Left ventricle myocardium superior (tissue), 1 donor: ENCODE measurements around the gene CSF1. TPM values are rescaled to one million over a fixed set of nuclear protein-coding genes. Genes with fewer than 3 reads are reported as not detected.
A peak's percentile ranks its signal among the peaks of the same experiment; 100 is the strongest.
"Not testable (repeated sequence)": the region's sequence is repeated elsewhere in the genome, so short reads cannot be mapped to it uniquely, and the experiment has no call there.

Source experiments
- ATAC-seq: fragments of 200-7000 bp; cut with Tn5 transposase; one replicate; pipeline ENCODE4 v1.9.1; 2020; ENCODE audit warnings: mild to moderate bottlenecking, moderate library complexity
- DNase-seq: peaks from one replicate; pipeline ENCODE4 v3.0.0-alpha.2; 2020
- intact Hi-C: fragments of 100-400 bp; cut with micrococcal nuclease; formaldehyde crosslinking; loops from one replicate; pipeline ENCODE4 v1.11.0; 2022
- long read RNA-seq: library from polyadenylated mRNA; unstranded; transcript quantifications from one replicate; pipeline ENCODE4 v2.0.0, GENCODE V29; 2021
- total RNA-seq: library from RNA; stranded (reverse); fragmentation: NEBNext Ultra II Directional; extraction: Animal tissue kit (Norgen Biotek cat#: 25700); gene quantifications from one replicate; pipeline ENCODE4 v1.2.1, GENCODE V29; 2021
- donor health status: DM: no; HTN: yes; CAD: no; lungs with severe emphysema.

Gene CSF1, protein sequence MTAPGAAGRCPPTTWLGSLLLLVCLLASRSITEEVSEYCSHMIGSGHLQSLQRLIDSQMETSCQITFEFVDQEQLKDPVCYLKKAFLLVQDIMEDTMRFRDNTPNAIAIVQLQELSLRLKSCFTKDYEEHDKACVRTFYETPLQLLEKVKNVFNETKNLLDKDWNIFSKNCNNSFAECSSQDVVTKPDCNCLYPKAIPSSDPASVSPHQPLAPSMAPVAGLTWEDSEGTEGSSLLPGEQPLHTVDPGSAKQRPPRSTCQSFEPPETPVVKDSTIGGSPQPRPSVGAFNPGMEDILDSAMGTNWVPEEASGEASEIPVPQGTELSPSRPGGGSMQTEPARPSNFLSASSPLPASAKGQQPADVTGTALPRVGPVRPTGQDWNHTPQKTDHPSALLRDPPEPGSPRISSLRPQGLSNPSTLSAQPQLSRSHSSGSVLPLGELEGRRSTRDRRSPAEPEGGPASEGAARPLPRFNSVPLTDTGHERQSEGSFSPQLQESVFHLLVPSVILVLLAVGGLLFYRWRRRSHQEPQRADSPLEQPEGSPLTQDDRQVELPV
- 14.9 TPM for total RNA-seq
- long read RNA-seq, full-length matches to known transcripts = 7 of 20 reads
- long read RNA-seq, partial matches to known transcripts = 4 of 20 reads
- long read RNA-seq, other reads (novel, unspliced or antisense) = 9 of 20 reads

- peak; percentile 88 for DNase-seq
- intact Hi-C loops = no loop called here
- ATAC-seq = peak; percentile 77
Observed at GRCh38 chr1:109910123-109910962, at the start of gene CSF1. TSS of gene CSF1 (plus strand) at chr1:109910849. CDS start at chr1:109911024, 175 bp downstream.

GRCh38 chr1:109861616-109862015 is 49.0 kb upstream of the CSF1 start:
- DNase-seq, ATAC-seq, intact Hi-C loops: not testable (repeated sequence)

DNA sequence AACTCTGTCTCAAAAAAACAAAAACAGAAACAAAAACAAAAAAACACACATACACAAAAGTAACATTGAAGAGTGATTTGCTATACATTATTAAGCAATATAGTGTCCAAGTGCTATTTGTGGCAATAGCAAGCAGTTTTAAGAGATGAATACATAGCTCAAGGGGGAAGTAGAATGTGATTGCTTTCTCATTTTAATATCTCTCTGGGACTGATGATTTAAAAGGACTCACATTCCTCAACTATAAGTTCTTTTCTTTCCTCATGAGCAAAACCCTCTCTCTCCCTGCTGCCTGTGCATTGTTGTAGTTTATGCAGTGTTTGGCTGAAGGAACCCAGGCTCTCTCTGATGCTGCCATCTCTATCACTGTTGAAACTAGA is 47.0 kb upstream of the CSF1 start:
- DNase-seq = no peak
- no peak for ATAC-seq
- intact Hi-C loops = no loop called here

- peak; percentile 30 for ATAC-seq
- intact Hi-C loops = no loop called here
- DNase-seq = no peak
Observed at GRCh38 chr1:109864047-109864822, 46.4 kb upstream of the CSF1 start.

- DNase-seq = no peak
- peak; percentile 52 for ATAC-seq
- intact Hi-C loops = no loop called here
Observed at GRCh38 chr1:109864930-109865612, 45.6 kb upstream of the CSF1 start.

DNA sequence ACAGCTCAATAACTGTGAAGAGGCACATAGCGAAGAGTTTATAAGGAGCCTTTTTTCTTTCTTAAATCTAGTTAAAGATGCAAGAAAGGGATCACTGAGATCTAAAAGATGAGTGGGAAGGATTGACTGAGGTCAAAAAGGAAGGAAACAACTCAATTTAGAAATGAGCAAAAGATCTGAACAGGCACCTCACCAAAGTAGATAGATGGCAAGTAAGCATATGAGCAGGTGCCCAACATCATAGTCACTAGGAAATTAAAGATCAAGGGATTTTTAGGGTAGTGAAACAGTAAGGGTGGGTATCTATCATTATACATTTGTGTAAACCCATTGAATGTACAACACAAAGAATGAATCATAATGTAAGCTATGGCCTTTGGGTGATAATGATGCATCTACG is 44.6 kb upstream of the CSF1 start:
- ATAC-seq = no peak
- no peak for DNase-seq
- intact Hi-C loops = no loop called here

GRCh38 chr1:109873278-109874175 is 37.1 kb upstream of the CSF1 start:
- intact Hi-C loops = no loop called here
- ATAC-seq = no peak
- no peak for DNase-seq

- DNase-seq (no peak), ATAC-seq (no peak)
- intact Hi-C loops = no loop called here
Observed at GRCh38 chr1:109874445-109874844, 36.2 kb upstream of the CSF1 start.

DNA sequence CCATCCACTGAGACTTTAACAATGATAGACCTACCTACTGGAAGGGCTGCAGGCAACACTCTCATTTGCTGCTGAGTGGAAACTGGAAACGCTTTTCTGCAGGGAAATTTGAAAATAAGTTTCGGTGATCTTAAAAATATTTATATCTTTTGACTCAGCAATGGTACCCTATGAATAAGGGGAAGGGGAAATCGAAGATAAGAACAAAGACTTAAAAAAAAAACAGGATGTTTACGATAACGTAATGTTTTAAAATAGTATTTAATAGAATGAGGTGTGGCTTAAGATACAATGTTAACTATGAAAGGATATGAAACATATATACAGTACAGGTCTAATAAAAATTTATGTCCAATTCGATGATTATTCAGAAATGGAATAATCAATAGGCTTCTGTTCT is 34.8 kb upstream of the CSF1 start:
- intact Hi-C loops = no loop called here
- DNase-seq (no peak), ATAC-seq (no peak)

DNA sequence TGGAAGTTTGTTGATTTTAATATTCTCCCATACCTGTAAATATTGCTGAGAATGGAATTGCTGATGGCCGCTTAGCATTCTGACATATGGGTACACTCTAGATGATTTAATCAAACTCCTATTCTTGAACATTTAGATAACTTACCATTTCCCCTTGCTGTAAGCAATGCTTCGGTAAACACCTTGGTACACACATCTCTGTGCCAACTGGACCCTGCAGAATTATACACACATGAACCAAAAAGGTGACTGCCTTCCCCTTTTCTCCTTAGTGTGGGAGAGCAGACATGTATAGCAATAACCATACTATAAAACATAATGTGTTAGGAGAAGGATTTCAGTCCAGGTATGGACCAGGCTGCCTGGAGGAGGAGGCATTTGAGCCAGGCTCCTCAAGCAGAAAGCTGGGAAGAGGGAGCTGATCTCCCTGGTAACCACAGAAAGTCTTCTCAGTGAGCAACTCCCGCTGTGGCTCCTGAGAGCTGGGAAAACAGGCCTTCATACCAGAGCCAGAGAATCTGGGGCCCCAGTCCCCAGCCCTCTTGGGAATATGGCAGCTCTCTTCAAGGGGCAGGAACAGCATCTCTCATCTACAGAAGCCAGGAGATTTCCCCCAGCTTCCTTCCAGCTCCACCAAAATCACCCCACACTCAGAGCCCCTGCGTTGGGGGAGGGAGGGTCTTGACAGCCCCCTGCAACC is 33.9 kb upstream of the CSF1 start:
- intact Hi-C loops = no loop called here
- DNase-seq (no peak), ATAC-seq (peak; percentile 17)

DNA sequence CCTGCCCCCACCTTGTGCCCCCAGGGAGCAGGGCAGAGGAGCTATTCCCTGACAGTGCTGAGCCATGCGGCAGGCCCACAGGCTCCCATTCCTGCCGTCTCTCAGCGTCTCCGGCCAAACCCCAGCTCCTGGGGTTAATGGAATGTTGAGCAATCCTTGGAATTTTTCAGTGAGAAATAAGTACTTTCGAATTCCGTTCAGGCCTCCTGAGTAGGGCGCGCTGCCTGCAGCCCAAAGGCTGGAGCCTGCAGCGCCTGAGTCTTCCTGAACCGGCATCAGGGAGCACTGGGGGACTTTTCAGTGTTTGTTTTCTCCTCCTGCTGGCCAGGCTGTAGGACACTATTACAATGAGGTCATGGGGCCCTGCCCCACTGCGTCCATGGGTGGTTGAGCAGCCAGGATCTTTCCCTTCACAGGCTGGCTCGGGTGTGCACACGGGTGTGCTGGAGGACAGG is 33.3 kb upstream of the CSF1 start:
- intact Hi-C loops = no loop called here
- ATAC-seq = peak; percentile 96

DNA sequence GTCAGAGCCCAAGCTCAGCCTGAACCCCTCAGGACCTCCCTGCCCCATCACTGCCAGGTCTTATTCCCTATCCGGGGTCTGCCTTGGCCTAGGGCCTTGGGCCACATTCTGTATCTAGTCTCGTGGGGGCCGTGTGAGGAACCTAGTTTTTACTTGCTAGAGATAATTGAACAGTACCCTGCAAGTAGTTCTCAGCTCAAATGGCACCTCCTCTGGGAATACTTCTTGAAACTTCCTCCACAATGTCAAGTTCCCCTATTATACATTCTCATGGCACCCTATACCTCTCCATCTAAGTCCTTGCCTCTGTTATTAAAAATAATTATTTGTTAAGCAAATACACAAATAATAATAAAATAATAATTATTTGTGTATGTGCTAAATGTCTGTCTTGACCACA is 32.9 kb upstream of the CSF1 start:
- intact Hi-C loops = no loop called here
- ATAC-seq = no peak
- no peak for DNase-seq

More for the DNA sequence above, 33.3 kb upstream of the CSF1 start:
- peak; percentile 83 for DNase-seq

DNA sequence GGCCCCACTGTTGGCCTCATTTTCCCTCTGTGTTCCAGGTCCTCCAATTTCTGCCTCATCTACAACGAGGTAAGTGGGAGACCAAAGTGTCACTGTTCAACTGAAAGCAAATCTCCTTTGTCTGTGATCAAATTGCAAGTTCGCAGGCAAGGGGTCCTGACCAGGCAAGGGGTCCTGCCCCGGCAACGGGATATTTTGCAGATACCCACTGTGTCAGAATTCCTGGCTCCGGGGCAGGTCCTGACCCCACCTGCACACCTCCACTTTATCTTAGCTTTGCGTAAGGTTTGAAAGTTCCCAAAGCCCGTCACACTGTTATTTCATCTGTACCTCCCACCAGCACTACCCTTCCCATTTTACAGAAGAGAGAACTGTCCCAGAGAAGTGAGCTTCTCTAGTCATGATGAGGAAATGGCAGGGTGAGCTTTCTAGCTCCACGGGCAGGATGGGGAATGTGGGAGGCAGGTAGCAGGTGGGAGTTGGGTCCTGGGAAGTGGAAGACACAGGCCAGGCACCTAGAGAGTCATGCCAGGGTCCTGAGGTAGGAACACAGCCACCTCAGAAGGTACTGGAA is 32.0 kb upstream of the CSF1 start:
- intact Hi-C loops = no loop called here

GRCh38 chr1:109879371-109879770 is 31.3 kb upstream of the CSF1 start:
- ATAC-seq, DNase-seq, intact Hi-C loops: not testable (repeated sequence)

More for the DNA sequence above, 32.0 kb upstream of the CSF1 start:
- DNase-seq (no peak), ATAC-seq (no peak)

GRCh38 chr1:109879881-109880525 is 30.6 kb upstream of the CSF1 start:
- ATAC-seq (no peak), DNase-seq (no peak)
- intact Hi-C loops = no loop called here
